GM10847 (cell line): ENCODE results near the gene PRPF6.

ENCODE experiments used
- POLR2A ChIP-seq: IDR thresholded peaks from 2 replicates; pipeline ENCODE4 v1.6.1; 2011; ENCODE audit not compliant: insufficient read length; ENCODE audit errors: extremely low read depth

PRPF6 gene

DNA sequence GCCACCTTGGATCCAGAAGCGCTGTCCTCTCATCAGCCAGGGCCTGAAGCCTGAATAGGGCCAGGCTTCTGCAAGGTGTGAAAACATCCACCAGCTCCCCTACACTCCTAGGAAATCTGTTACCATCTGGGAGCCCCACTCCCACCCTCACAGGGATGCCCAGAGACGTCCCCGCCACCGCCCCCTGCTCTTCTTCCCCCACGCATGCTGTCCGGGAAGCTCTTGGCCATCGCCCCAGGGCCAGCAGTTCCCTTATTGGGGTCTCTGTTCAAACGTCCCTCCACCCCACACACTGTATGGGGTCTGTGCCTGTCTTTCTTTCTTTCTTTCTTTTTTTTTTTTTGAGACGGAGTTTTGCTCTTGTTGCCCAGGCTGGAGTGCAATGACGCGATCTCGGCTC lies 94.6 kb downstream of the PRPF6 start:
- no peak for TF ChIP-seq POLR2A

DNA sequence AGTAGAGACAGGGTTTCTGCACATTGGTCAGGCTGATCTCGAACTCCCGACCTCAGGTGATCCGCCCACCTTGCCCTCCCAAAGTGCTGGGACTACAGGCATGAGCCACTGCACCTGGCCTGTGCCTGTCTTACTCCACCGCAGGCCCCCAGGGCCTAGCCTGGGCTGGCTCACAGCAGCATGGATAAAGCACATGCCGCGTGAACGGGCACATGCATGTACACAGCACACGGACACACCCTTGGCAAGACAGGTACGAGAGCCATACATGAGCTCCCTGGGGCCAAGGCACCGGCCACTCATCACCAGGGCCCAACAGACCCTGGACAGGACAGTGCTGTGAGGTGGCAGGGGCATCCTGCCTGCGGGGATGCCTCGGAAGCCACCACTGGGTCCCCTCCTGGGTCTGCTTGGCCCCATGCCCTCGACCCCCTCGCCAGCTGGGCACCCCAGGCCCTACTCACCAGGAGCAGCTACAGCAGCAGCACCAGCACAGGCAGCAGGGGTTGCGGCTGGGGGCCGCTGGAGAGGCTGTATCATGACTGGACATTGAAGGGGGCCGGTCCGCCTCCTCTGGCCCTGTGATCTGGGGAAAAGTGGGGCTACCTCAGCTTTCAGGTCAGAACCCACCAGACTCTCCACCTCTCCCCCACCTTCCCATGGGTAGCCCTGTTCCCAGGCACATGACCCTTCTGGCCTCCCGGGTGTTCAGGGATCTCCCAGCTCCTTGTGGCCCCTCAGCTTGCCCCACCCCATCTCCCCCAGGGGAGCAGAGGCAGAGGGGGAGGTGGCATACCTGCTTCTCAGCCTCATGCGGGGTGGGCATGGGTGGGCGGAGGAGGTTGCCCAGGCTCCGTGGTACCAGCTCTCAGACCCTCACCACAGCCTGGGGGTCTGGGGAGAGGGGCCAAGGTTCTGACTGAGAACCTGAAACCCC lies 95.4 kb downstream of the PRPF6 start:
- TF ChIP-seq POLR2A, result no peak

DNA sequence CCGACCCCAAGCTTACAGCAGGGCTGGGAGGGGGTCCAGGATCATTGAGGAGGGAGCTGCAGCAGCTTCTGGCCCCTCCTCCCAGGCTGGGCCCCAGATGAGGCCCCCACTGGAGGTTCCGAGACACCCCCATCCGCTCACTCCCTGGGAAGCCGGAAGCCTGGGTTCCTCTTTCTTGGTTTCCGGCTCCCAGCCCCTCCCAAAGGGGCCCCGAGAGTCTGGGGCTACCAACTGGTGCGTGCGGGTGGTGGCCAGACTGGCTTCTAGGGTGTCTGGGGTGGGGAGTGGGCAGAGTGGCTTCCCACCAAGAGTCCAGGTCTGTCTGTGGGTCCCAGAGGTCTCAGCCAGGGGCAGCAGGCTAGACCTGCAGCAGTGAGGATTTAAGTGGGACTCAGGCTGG lies 96.2 kb downstream of the PRPF6 start:
- peak; percentile 49 for TF ChIP-seq POLR2A

DNA sequence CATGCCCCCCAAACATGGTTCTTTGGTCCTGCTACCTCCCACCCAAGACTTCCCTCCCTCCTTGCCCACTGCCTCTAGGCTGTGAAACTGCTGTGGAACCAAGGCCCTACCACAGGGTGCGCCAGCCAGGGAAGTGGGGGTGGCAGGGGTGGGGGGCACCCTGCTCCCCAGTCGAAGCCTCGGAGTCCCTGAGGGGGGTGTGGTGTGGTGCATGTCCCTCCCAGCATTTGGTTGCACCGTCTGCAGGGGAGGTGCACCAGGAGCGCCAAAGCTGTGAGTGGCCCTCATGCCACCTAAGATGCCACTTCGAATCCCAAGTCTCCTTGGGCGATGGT lies 96.6 kb downstream of the PRPF6 start:
- TF ChIP-seq POLR2A, result no peak

DNA sequence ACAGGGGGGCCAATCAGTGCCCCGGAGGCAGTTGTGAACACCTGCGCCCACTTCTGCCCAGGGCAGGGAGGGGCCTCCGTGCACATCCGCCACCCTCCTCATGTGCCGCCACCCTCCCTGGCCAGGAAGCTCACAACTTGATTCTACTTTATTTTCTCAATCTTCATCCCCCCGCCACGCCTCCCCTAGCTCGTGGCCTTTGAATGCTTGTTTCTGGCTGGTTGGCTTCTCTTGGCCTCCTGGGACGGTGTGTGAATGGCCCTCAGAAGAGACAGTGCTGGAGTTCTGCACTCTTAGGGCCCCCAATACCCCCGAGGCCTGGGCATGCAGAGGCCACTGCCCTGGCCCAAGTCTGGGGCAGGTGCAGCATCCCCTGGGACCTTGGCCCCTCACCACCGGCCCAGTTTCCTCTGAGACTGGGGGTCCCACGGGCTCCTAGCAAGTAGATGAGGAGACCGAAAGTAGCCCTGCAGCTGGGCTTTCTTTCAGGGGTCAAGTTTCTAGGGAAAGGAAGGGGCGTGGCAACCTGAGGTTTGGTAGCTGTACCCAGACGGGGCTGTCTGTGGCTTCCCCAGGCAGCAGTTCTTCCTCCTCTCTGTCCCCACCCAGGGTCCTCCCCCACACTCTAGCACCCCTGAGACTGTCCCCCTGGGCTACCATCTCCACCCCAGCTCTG lies 97.1 kb downstream of the PRPF6 start:
- TF ChIP-seq POLR2A, result peak; percentile 10

DNA sequence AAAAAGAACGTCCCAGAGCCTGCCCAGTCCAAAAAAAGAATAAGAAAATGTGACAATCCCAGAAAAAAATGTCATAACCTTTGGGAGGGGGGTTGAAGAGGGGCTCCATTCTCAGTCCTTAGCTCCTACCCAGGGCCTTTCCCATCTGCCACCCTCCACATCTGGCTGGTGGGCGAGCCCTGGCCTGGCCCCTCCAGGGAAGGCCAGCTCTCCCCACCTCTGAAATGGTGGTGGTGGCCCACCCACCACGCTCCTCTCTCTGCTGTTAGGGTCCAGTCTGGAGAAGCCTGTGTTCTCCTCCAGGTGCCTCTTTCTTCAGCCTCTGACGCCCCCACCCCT lies 98.0 kb downstream of the PRPF6 start:
- TF ChIP-seq POLR2A, result no peak

DNA sequence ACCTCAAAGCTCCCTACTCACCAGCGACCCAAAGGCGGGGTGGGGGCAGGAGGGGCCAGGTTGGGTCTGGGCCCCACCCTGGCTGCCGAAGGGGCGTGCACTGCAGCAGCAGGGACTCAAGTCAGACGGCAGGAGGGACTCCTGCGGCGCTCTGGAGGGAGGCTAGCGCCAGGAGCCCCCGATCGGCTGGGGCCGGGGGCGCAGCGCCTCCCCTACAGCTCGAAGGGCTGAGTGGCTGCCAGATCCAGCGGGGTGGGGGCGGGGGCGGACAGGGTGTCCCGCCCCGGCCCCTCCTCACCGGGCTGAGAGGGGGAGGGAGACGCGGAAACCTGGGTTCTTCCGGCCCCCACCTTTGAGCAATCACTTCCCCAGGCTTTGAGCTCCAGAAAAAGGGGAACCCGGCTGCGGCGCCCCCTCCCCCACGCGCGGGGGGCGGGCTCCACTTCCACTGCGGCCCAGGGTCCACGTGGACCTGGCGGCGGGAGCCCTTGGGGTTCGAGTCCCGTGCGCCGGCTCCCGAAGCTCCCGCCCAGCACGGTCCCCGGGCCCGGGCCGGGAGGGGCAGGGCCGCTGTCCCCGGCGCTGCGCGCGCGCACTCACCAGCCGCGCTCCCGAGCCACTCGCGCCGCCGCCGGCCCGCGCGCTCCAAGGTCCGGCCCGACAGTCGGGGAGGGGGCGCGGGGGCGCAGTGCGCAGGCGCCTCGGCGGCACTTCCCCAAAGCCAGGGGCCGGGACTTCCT lies 98.5 kb downstream of the PRPF6 start, which contains the start of gene RGS19:
Gene RGS19, minus strand, starts transcription at position 246 of the 740 bp plus-strand sequence. CDS start 2,632 bp downstream, outside the sequence.
- TF ChIP-seq POLR2A, result peak; percentile 12

DNA sequence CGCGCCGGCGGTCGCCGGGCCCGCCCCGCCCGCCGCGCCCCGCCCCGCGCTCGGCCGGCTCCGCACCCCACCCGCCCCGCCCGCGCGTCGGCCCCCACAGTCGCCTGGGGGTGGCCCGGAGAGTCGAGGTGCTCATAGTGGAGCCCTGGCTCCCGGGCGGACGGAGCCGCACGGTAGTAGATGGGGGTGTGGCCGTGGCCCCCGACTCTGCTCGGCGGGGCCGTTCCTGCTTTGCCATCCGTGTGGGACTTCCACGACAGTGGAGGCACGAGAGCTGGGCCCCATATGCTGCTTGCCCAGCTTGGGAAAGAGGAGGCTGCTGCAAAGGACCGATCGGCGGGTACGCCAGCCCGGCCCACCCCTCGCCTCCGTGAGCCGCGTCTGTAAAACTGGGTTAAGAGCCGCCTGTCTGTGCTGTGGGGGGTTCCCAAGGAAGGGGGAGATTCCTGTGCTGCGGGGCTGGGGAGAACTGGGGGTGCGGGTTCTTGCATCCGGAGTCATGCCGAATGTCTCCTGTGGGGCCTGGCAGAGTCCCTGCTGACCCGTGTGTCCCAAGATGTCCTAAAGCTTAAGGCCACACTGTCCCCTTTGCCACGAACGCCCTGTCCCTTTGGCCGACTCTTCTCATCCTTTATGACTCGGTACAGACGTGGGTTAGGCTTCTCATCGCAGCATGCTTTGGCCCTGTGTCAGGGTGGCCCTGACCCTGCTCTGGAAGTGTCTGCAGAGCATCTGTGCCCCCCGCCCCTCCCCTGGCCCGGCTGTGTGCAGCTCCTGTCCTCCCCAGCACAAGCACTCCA lies 99.3 kb downstream of the PRPF6 start, which contains the start of gene OPRL1:
Gene OPRL1, plus strand, starts transcription at position 70 of the 800 bp plus-strand sequence. CDS start 12,639 bp downstream, outside the sequence.
- peak; percentile 5 for TF ChIP-seq POLR2A

DNA sequence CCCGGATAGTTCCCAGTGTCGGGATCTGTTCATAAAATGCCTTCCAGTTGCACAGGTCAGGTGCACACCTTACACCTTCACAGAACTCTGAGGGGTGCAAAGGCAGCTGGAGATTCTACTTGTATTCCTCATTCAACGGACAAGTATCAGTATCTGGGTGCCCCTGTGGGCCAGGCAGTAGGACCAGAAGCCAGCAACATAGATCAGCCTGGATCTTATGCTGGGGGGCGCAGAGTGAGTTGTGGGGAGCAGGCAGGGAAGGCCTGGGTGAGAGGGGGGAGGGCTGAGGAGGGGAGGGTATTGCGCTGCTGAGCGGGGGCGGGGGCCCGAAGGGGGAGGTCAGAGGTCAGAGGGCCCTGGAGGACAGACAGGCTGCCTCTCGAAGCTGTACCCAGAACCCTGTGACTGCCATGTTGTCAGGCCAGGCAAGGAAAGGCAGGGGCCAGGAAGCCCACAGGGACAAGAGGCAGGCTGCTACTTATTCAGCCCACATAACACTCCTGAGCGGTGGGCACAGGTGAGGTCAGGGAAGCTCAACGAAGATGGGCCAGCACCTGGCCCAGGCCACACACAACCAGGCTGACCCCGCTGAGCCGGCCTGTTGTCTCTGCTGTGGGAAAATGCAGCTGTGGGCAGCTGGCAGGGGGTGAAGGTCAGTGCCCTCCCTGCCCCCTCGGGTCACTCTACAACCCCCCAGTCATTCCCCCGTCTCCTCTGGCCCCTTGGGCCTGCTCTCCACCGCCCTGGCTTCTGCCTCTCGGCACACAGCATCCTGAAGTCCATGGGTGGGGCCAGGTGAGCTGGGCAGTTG lies 100.1 kb downstream of the PRPF6 start:
- no peak for TF ChIP-seq POLR2A

DNA sequence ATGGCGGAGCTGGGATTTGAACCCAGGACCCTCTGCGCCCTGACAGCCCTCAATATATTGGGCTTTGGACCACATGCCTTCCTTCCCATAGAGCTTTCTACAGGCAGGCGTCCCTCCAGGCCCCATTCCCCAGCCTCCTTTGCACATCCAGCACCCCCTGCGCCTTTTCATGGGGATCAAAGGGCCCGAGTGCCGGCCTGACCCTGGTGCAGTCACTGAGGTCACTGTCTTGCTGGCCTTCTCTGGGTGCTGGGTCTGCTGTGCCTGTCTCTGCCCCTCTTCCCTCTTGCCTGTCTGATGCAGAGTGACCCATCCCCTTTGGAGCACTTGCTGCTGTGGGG lies 100.7 kb downstream of the PRPF6 start:
- no peak for TF ChIP-seq POLR2A

DNA sequence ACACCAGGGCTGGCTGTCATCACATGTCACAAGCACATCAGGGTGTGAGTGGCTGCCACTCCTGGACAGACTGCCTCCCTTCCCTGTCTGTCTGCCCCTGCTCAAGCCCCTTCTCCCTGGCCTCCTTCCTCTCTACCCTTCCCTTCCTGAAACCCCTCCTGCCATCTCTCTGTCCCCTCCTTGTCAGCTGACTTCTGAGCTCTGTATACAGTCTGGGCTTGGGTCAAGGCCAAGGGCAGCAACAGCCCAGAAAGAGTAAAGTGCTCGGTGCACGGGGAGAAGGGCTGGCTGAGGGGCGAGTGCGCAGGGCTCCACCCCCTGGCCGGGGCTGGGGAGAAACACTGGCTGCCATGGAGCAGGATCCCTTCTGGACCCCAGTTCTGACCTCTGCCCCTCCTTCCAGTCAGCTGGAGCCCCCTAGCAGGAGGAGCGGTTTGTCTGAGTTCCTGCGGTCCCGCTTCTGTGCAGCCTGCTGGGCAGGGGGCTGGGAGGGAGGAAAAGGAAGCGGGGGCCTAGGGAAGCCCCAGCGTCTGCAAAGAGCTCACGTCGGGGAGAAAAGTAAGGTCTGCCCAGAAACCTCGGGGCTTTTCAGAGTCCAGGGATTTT lies 101.3 kb downstream of the PRPF6 start:
- TF ChIP-seq POLR2A, result no peak
